HT-29 (cell line): Measurements from ENCODE around the gene RFX4. TPM values are rescaled to one million over a fixed set of nuclear protein-coding genes. Genes with fewer than 3 reads are reported as not detected.

Source experiments
- DNase-seq: peaks from one replicate; pipeline ENCODE4 v3.0.0-alpha.2; 2015; ENCODE audit warnings: low spot score
- total RNA-seq: library from RNA; depleted of rRNA; stranded (reverse); fragments of >200 nt; shearing (Covaris generic); gene quantifications from 2 replicates; pipeline ENCODE4 v1.2.3, GENCODE V29; 2014

The RFX4 gene
- total RNA-seq, 1 experiment from 2014 or later: not detected

DNA sequence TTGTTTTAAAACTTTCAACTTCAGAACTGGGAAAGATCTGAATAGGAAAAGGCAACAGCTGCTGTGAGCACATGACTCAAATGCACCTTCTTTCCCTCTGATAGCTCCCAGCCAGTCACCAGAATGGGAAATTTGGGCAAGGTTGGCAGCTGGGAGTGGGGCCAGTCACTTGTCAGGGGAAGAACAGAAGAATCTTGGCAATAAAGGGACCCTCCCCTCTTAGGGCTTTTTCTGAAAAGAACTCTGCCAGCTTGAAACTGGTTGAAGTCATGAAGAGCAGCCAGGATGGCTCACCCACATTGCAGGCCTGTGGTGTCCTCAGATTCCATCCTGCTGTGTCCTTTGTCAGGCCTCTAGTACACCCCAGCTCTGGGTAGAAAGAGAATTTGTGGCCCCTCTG lies 181.4 kb downstream of the RFX4 start:
- DNase-seq: no peak

DNA sequence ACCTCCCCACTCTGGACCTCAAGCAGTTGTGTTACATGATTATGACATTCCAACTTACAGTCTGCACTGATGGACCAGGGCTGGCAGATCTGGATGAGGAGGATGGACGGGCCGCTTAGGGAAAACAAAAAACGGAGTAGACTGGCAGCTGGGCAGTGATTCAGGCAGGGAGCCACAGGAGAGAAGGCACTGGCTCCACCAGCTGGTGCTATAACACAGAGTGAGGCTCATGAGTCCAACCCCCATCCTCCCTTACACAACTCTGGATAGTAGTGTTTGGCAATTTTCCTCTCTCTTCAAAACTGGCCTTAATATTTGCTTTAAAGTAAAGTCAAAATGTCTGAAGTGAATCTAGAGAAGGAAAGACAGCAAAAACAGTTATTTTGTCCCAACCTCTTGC lies 181.9 kb downstream of the RFX4 start:
- no peak for DNase-seq

DNA sequence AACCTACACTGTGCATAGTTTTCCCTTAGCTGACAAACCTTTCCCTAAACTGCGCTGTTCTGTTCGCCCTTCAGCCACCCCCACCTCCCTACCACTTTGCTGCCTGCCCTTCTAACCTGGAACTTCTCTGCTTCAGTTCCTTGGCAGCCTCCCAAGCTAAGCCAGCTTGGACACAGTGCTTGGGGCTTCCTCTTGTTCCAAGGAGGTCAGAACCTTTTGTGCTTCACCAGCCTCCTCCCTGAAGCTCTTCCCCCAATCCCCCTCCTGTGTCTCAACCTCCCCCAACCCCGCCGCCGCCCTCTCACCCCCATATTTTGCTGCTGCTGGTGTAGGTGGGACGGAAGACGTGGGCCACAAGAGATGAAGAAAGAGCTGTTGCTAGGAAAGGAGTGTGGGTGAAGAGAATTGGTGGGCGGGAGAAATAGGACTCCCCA lies 183.6 kb downstream of the RFX4 start:
- DNase-seq: no peak

DNA sequence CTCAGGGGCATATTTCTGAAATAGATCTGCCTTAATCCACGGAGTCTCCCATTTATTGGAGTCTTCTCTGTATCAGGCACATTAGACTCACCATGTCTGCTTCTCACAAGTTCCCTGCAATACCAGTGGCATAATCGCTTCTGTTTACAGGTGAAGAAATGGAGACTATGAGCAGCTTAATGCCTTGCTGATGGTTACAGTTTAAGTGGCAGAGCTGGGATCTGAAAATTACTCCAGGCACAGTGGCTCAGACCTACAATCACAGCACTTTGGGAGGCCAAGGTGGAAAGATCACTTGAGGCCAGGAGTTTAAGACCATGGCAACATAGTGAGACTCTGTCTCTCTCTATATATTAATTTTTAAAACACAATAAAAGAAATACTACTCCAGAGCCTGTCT lies 184.4 kb downstream of the RFX4 start:
- no peak for DNase-seq

DNA sequence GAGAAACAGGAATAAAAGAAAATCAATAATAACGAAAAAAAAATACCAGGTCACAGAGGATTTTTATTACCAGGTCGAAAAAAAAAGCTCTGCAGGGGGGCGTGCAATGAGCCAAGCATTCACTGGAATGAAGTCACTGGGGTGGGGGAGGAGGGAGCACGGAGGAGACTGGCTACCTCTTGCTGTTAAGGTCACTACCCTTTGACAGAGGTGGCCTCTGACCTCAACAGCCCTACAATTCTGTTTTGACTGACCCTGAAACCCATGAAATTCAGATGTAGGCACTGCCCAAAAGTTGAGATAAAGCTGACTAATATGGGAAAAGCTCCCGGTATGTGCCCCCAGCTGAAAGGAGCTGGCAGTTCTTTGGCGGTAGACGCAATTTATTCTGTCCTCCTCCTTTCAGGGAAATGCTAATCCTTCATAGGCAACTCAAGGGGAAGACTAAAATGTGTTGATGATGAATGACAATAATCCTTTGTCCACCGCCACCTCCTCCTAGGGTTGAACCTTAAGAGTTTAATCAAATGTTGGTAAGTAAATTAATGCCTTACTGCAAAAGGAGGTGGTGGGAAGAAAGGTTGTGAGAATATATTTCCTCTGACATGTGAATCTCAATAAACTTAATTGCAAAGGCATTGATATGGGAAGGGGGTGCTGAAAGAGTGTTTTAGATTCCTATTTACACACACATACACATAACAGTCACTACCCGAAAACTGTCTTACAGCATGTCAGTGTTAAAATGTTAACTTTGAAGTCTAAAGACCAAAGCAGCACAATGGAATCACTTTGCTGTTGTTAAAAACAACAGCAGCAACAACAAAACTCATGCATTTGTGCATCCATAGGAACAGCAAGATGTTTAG lies 185.4 kb downstream of the RFX4 start:
- no peak for DNase-seq

DNA sequence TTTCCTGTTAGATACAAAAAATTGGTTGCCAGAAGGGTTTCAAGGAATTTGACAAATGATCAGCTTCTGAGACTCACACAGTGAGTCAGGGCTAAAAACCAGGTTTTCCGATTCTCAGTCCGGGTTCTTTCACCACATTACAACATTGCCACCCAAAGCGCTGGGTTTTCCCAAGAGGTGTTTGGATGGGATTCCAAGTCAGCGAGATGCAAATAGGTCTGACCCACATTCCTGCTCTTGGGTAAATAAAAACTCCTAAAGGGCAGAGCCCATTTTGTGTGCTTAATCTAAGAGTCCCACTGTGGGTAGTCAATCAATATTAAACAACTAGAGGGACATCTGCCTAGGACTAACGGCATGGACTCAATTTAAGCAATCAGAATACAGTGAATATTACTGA lies 186.3 kb downstream of the RFX4 start:
- no peak for DNase-seq

DNA sequence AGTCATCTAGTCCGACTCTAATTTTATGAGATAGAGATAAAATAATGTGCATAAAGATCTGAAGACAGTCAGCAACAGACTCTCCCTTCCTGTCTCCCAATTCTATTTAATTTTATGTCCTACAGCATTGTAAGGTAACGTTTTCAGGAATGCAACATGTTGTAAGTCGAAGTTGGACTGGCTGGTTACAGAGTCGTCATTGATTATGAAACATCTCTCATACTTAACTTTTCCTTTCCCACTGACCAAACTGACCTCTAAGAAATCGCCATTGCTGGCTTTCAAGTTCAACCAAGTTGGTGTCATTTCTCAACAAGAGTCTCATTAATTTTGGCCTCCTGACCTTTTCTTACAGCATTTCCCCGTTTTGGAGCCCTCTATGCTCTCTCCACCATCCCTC lies 186.7 kb downstream of the RFX4 start:
- no peak for DNase-seq

DNA sequence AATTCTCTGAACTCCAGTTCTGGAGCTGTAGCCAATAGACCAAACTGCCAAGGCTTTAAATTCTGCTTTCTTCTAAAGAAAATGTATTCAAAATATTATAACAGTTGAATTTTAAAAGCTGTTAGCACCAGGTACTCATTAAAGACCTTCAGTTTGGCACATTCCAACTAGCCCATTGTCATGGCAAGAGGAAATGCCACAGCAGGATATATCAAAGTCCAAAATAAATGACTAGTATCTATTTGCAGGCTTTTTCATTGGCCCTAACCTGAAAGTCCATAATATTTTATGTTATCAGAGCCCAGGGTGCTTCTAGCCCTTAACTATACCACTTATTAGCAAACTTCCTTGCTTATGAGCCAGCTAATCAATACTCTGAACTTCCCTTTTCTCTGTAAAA lies 188.6 kb downstream of the RFX4 start:
- no peak for DNase-seq

DNA sequence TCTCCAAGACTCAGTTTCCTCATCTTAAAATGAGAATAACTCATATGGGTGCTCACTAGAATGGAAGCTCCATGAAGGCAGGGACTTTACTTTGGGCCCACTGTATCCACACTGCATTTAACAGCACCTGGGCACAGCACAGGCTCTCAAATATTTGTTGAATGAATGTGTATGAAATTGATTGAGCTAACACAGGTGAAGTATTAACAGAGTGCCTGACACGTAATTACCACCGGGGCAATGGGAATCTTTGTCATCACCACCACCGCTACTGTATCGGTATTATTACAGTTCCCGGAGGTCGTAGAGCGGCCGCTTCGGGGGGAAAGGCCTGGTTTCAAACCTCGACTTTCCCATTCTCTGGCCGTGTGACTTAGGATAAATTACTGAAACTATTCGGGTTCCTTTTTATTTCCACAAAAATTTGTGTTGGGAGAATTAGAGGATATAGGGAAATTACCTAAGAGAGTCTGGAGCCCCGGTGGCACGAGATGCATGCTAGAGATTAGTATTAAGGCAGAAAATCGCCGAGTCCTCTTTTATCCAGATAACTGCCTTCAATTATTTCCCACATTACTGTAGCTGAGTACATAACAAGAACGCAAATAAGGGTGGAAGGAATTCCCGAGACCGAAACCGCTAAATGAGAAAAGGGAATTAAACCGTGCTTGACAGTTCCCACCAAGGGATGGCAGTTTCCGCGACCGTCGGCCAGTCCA lies 190.6 kb downstream of the RFX4 start:
- no peak for DNase-seq

DNA sequence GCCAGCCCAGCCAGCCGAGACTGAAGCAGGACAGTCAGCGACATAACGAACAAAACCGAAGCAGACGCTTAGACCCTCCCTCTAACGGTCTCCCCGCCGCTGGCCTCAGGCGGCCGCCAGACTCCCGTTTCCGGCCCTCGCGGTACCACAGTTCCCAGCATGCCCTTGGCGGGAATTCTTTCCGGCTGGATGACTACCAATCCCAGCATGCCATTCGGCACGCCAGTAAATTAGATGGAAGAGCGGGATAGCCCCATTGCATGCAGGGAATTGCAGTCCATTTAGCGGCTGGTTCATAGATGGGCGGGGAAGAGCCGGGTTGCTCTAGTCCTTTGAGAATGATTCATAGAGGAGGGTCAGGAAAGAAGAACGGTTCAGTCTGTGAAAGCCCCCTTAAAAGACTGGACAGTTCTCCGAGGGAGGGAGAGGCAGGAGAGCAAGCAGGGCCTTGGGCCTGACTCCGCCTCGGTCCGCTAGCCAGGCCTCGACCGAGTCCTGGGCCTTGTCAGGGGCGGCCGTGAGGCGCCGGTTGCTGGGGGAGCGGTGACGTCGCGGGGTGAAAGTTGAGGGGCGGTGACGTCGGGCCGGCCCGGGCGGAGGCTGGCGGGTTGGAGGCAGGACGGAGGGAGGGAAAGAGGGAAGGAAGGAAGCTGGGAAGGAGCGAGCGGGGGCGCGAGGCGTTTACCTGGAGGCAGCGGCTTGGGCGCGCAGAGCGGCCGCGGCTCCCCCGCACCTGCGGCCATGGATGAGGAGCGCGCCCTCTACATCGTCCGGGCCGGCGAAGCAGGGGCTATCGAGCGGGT lies 191.4 kb downstream of the RFX4 start, which contains the start of gene RIC8B:
Gene RIC8B (plus strand): TSS at position 678 of the 803 bp plus-strand sequence. CDS start 64 bp downstream, at position 742.
- peak; percentile 98 for DNase-seq

DNA sequence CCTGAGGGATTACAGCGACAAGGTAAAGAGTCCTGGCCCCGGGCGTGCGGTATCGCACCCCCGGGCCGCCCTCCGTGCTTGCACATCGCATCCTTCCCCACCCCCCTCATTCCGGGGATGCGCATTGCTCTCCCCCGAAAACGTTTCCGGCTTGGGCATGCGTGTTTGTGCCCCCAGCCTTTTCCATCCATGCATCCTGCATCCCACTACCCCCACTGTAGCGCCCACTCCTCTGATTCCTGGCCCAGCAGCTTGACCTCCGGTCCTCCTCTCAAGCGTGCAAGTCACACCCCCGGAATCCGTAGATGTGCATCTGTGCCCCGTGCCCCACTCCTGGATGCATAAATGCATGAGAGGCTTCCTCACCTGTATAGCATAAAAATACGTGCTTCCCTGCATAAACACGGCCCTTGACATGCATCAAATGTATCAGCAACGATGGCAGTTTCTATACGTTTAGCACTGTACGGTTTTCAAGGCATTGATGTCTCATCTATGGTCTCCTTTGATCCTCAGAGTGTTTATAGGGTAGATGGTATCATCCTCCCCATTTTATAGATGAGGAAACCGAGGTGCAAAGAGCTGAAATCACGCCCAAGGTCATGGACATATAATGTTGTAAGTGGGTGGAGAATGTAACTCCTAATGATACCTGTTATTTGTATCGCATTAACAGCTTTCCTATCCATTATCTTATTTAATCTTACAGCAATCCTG lies 192.2 kb downstream of the RFX4 start:
- DNase-seq: peak; percentile 17

DNA sequence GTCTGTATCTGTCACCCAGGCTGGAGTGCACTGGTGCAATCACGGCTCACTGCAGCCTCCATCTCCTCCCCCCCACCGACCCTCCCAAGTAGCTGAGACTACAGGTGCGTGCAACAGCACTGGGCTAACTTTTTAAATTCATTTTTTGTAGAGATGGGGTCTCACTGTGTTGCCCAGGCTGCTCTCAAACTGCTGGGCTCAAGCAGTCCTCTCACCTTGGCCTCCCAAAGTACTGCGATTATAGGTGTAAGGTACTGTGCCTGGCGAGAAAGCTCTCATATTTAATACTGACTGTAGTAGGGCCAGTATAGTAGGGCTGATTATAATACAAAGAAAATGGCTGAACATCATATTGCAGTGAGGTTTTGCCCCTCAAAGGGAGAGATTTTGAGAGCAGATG lies 194.1 kb downstream of the RFX4 start:
- DNase-seq: no peak

DNA sequence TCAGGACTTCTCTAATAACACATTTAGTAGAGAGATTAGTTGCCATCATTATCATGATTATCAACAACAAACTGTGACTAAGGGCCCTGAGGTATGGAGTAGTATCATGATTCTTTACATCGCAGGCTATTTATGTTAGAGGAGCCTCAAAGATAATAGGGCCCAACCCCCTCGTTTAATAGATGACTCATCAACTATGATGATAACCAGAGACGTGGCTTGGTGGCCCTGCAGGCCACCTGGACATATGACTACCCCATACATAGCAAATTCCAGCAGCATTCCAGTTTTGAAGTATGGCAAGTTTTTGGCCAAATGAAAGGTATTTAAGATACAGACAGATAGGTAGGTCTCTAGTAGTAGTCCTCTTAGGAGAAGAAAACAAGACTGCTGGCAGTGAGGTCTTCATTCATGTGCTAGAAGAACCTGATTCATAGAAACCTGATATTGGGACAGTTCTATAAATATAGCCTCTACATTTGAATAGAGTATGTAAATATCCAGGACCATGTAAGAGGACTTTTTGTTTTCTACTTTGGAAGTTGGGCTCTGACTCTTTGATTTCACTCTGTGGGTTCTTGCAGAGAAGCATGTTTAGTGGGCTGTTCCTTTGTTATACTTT lies 197.3 kb downstream of the RFX4 start:
- DNase-seq: peak; percentile 53

DNA sequence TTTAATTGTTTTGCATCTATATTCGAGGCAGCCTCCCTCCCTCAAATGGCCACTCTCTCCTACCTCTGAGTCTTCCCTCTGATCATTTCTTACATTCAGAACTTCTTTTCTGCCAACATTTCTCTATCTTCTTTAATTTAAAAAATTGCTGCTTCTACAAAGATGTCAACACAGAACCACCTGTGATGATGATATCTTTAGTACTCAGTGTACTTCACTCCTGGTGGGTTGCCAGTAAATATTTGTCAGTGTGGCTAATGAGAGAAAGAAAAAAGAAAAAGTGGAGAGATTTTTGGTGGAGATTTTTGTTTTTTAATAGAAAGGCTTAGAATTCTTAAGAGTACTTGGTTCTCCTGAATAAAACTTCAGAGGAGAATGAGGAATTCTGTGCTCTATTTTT lies 199.8 kb downstream of the RFX4 start:
- no peak for DNase-seq

DNA sequence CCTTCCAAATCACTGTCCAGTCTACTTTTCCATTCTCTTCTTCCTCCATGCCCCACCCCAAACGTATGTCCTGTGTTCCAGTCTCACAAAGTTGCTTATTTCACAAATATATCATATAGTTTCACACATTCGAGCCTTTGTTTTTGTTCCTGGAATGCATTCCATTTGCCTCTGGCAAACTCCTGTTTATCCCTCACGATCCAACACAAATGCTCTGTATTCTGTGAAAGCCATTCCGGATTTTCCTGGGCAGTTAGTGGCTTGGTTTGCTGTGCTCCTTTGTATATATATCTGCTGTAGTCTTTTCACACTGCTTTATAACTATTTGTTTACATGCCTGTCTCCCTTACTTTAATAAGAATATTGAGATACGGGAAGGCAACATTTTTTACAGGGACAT lies 200.7 kb downstream of the RFX4 start:
- DNase-seq: no peak

DNA sequence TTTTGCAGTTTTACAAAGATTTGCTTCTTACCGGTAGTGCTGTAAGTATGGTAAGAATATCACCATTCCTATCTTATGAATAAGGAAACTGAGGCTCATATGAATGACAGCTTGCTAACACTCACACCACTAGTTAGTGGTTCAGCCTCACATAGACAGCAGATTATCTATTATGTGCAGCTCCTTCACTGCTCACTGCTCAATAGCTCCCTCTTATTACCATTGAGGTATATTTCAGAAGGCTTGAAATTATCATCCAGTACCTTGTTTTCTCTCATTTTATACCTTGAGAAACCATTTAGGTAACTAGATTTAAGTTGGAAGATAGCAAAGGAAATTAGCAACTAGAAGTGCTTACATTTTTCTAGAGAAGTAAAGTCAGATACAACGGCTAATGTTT lies 207.2 kb downstream of the RFX4 start:
- no peak for DNase-seq

DNA sequence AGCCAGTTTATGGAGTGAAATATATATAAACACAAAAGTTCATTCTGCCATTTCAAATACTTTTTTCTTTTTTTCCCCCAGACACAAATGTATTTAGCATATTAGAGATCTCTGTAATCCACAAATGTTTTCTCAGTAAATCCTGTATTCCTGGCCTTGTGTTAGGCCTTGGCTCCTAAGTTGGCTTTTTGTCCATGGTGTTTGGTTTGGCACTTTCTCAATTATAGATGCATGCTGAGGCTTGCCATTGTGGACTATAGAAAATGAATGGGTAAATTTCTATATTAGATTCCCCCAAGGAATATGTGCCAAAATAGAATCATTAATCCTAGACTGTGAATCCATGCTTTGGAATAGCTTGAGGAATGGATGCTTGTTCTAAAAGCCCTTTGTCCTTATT lies 208.7 kb downstream of the RFX4 start:
- no peak for DNase-seq

DNA sequence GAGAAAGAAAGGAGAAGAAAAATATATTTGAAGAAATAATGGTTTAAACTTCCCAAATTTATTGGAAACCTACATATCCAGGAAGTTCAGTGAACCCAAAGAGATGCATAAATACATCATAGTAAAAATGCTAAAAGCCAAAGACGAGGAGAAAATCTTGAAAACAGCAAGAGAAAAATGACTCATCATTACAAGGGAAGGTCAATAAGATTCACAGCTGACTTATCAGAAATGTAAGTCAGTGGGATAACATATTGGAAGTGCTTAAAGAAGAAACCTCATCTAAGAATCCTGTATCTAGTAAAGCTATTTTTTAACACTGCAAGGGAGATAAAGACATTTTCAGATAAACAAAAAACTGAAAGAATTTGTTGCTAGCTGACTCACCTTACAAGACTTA lies 211.6 kb downstream of the RFX4 start:
- DNase-seq: no peak

DNA sequence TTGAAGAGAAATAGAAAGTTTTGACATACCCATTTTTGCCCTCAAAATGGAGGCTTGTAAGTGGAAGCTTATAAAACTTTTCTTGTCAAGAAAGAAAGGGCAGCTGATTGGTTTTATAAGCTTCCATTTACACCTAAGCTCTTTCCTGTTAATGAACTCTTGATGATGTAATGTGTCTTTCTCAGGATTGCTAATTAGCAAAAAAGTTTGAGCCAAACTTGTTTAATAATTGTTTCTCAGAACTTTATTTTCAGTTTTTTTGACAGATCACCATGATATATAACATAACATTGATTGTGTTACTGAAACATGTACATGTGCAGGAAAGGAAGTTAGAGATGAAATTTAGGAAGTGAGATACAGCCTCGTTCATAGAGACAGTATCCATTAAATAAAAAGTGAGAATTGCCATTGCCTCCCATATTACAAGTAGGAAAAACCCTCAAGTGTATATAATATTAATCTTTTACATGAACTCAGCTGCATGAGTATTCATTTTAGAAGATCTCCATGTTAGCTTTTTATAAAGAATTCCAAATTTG lies 218.4 kb downstream of the RFX4 start:
- DNase-seq: no peak

DNA sequence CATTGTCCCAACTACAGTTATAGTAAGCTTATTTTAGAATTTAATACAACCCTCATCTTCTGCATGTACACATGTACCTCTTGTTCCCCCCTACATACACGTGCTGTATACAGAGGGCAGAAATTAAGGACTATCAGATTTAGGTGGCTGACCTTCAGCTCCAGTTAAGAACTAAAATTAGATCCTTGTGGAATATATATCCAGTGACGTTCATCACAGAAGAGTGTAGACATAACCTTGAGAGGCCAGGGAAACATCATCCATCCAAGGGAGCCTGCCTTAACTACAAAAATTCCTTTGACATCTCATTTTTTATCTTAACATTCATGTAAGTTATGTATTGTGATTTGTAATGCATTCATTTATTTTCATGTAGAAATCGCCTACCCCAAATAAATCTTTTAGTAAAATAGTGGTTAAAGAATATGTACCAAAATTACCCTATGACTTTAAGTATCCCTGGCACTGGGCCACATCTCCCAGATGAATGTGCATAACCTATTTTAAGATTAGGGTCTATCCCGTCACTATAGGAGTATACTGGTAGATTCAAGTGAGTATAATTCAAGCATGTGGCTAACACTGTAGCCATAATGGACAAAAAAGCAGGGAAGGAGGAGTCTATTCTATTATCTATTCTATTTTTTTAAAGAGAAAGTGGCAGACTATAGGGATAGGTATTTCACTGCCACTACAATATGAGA lies 219.2 kb downstream of the RFX4 start:
- no peak for DNase-seq
